Ammon's horn (tissue), 1 donor: Measurements from ENCODE around the gene GRIFIN.

Experiments used
- DNase-seq: peaks from one replicate; pipeline ENCODE4 v3.0.0-alpha.2; 2016; ENCODE audit warnings: low spot score

The GRIFIN gene

DNA sequence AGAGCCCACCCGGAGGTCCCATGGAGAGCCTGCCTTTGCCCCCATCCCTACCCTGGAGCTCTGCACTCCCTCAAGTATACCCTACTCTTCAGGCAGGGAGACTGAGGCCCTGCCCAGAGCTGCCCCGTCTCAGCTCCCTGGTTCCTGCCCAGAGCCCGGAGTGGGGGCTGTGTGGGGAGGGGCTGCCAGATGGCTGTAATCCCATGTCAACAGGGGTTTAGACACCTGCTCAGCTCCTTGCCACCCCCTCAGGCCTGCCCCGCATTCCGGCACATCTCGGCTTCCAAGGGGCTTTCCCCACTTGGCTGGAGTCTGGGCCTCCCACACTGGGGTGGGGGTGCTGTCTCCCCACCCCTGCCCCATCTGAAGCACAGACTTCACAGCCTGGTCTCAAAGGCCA is 22.5 kb upstream of the GRIFIN start:
- DNase-seq: no peak

DNA sequence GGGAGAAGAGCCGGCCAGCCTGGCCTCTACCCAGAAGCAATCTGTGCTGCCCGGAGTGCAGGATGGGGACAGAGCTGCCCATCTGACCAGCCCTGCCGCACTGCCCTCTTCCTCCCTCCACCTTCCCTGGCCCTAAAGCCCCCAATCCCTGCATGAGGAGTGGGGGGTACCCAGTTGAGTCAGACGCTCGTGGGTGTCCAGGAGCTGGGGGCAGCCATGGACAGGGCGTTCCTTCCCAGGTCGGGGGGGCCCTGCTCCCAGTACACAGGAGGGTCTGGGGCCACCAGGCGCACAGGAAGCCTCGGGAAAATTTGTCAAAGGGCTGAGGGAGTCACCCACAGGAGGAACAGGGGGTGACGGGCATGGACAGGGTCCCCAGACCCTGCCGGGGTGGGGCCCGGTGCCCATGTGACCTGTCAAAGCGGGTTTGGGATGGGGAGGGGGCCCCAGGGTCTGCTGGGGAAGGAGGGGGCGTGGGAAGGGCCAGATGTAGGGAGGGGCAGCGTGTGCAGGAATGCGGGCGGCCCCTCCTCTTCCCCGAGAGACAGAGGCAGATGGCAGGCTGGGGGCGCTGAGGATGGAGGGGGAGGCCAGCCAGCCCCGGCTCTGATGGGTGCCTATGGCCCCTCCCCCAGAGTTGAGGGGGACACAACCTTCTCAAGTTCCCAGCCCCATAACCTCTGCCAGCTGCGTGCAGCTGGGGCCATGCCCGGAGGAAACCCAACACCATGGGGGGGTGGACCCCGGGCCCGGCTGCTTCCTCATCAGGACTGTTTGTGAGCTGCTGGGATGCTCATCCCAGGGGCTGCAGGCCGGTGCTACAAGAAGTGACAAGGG is 21.5 kb upstream of the GRIFIN start:
- DNase-seq: no peak

GRCh38 chr7:2497065-2497464 is 20.9 kb upstream of the GRIFIN start:
- DNase-seq: no peak

DNA sequence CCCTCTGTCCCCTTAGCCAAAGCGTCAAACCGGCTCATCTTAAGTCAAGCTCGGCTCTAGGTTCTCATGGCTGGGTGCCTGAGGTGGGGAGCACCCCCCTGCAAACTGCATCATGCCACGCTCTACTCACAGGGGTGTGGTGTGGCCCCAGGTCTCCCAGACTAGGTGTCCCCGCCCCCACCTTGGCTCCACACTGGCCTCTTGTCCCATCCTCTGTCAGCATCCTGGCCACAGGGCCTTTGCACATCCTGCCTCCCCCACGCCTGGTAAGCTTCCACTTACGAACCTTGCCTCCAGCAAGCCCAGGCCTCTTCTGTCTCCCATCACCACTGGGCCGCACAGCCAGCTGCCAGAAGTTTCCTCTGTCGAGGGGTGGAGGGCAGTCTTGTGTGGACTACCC is 20.2 kb upstream of the GRIFIN start:
- DNase-seq: no peak

GRCh38 chr7:2495418-2496299 is 19.5 kb upstream of the GRIFIN start:
- no peak for DNase-seq

DNA sequence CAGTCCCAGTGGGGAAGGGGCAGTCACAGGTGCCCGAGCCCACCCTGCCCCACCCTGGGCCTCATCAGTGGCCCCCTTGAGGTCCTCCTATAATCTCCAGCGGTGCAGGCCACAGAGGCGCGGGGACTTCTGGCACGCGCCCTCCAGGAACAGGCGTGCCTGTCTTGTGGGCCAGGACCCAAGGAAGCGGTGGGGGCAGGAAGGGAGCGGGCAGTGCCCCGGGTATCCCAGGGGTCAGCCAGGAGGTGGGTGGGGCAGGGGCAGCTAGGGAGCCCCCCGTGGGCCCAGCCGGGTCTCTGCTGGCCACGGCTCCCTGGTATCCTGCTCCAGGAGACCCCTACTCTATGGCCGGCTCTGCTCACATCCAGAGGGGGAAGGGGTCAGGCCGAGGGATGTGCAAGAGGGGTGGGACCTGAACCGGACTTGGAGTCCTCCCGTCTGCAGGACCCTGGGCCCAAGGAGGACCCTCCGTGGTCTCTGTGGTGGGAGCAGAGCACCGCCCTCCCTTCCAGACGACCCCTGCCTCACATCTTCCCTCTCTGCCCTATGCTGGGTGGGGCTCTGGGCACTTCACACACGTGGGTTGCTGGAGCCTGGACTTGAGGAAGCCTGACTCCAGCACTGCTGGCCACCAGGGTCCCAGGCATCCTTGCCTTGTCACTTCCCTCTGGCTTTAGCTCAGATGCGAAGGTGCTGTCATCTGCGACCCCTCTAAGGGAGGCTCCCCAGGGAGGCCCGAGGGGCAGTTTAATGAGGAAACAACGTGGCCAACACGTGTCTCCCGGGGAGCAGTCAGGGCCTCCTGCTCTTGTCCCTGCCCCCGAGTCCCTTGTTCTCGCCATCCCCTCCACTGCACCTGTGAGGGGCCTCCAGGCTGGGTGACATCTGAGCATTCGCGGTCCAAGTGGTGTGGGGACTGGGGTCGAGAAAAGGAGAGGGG is 18.3 kb upstream of the GRIFIN start:
- DNase-seq: no peak

DNA sequence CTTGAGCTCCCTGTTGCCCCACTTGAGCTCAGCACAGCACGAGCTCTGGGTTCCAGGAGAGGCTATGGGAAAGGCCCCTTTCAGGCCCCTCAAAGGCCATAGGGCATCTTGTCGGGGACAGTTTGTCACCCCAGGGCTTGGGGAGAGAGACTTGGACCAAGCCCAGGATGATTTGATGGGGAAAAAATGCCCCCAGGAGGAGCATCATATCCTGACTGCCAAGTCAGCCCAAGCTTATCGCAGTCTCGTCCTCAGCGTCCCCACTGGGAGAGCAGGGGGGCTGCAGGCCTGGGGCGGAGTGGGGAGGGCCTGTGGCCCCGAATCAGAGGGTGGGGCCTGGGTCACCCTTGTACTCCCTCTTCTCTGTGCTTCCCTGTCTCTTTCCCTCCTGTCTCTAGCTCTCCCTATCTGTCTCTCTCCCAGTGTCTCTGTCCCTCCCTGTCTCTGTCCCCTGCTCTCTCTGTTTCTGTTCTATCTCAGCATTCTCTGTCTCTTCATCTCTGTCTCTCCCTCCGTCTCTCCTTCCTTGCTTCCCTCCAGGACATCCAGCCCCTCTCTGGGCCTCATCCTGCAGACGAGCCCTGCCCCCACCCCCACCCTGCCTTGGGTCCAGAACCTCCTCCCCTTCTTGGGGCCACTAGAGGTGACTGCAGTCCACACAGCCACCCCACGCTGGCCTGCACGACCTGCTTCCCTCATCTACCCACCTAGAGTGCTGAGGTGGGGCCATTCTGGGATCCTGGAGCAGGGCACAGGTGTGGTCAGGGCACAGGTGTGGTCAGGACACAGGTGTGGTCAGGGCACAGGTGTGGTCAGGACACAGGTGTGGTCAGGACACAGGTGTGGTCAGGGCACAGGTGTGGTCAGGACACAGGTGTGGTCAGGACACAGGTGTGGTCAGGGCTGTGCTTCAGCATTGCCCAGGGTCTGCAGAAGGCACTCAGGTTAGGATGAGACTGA is 17.3 kb upstream of the GRIFIN start:
- DNase-seq: no peak

DNA sequence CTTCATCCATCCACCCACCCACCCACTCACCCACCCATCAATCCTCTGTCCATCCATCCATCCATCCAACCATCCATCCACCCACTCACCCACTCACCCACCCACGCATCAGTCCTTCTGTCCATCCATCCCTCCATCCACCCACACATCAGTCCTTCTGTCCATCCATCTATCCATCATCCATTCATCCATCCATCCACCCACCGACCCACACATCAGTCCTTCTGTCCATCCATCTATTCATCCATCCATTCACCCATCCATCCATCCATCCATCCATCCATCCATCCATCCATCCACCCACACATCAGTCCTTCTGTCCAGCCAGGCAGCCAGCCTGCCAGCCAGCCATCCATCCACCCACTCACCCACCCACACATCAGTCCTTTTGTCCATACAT is 15.8 kb upstream of the GRIFIN start:
- no peak for DNase-seq

- DNase-seq: no peak
Measured at GRCh38 chr7:2490181-2490651, 14.0 kb upstream of the GRIFIN start.

- DNase-seq: no peak
Measured at GRCh38 chr7:2488681-2489080, 12.5 kb upstream of the GRIFIN start.

GRCh38 chr7:2488272-2488645 is 12.1 kb upstream of the GRIFIN start:
- DNase-seq: no peak

- no peak for DNase-seq
Measured at GRCh38 chr7:2487586-2488271, 11.5 kb upstream of the GRIFIN start.

DNA sequence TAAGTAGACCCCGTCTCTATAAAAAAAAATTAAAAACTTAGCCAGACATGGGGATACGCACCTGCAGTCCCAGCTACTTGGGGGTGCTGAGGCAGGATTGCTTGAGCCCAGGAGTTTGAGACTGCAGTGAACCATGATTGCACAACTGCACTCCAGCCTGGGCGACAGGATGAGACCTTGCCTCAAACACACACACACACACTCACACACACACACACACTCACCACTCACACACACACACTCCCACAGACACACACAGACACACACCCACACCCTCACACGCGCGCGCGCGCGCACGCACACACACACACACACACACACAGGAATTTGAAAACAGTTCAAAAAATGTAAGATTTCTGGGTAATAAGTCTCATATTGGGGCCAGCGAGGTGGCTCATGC is 8.7 kb upstream of the GRIFIN start:
- no peak for DNase-seq

DNA sequence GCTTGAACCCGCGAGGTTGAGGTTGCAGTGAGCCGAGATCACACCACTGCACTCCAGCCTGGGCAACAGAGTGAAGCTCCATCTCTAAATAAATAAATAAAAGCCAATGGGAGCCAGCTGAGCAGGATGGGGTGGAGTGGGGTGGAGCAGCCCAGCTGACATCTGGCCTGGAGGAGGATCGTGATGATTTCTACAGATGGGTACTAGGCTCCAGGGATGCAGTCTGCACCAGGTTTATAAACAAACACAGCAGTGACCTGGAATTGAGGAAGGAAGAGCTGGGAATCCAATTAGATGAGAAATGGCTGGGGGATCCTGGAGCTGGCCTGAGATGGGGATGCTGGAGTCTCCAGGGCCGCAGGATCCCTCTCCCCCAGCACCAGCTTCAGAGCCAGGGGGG is 7.3 kb upstream of the GRIFIN start:
- no peak for DNase-seq

DNA sequence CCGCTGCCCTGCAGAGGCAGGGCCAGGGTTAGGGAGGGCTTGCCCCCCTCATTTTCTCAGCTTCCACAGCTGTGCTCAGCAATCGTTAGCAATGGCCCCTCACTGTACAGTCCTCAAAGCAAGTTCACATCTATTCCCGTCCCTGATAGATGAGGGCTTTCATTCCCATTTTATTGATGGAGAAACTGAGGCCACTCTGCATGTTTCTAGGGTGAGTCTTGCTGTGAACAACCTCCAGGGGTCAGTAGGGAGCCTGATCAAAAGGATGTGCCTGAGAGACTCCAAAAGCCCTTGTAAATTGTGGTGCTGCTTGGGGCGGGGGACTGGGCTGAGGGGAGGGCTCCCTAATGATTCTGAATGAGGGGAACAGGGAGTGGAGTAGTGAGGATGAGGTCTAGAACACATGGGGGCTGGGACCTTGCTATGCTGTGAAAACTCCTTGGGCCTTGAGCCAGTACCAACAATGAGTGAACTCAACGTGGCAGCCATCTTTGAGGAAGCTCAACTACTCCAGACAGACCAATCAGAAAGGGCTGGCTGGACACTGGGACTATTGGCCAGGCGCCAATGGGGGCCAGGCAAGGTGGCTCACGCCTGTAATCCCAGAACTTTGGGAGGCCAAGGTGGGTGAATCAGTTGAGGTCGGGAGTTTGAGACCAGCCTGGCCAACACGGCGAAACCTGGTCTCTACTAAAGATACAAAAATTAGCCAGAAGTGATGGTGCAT is 6.7 kb upstream of the GRIFIN start:
- no peak for DNase-seq

DNA sequence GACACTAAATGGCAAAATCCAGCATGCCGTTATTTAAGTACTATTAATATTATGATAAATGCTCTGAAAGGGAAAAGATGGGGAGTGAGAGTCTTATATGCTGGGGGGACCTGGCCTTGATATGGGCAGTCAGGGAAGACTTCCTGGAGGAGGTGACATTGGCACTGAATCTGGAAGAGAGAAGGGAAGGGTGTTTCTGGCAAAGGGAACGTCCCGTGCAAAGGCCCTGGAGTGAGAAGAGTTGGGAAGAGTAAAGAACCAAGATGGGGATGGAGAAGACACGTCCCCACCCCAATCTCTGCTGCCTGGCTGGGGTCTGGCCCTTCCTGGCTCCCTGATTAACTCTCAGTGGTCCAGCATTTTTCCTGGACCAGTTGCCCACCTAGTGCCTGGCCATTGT is 5.0 kb upstream of the GRIFIN start:
- DNase-seq: no peak

DNA sequence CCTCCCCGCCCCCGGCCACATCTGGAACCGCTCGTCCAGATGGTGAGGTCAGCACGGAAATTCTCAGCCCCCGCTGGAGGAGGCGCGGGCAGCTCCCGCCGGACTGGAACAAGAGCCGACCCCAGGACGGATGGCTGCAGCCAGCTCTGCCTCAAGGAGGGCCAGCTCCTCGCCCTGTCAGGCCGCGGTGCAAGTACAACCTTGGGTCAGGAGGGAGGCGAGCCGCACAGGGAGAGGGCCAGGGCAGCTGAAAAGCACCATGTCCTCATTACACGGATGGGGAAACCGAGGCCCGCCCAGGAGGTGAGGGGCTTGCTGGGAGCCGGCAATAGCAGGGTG is 3.8 kb upstream of the GRIFIN start:
- DNase-seq: no peak

DNA sequence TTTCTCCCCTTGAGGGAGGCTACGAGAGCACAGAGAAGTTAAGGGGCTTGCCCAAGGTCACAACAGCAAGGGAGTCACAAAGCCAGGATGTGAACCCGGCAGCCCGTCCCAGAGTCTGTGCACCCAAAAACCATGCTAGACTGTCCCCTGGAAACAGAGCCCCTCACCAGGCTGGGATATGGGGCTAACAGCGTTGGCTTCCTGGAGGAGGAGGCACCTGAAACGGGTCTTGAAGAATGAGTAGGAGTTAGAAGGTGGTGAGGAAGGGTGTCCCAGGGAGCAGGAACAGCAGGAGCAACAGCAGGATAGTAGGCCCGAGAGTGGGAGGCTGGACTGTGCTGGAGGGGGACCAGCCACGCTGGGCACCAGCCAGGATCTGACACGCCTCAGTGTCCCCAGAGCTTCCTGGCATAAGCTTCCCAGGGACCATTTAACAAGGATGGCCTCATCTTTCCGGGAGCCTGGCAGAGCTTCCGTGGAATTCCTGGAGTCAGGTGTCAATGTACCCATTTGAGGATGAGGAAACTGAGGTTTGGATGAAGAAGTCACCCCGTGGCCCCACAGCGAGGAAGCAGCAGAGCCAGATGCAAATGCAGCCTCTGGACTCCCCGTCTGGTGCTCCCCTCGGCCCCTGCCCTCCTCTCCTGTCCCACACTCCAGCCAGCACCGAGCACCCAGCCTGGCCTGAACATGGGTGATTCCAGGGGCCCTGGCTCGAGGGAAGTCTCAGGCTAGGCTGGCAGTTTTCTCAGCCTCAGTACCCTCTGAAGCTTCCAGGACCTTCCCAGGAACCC is 3.3 kb upstream of the GRIFIN start:
- no peak for DNase-seq

GRCh38 chr7:2478800-2479199 is 2.6 kb upstream of the GRIFIN start:
- no peak for DNase-seq
